ENCODE results near the gene ECE1.

ECE1 gene

DNA sequence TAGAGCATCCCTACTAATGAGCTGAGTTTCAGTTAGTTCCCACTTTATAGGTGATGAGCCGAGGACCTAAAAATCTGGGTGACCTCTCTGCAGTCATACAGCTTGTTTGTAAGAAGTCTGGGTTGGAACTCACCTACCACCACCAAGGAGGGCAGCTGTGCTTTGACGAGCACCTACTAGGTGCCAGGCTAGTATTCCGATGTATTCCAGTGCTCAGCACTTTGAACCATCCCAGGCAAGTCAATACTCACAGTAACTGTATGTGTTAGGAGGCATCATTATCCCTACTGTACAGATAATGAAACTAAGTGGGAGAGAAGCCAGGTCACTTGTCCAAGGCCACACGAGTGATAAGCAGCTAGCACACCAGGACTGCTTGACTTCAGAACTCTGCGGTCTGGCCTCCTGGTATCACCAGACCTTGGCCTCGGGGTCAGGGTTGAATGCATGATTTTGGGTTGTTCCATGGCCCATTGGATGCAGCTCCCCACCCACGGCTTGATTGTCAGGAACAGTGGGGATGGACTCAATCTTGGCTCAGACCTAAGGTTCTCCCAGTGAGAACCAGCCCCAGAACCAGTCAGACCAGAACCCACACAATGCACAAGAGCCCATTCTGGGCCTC lies 20.7 kb downstream of the ECE1 start:
- FAIRE-seq (no peak), DNase-seq (ENCODE audit: low spot score) (no peak)

DNA sequence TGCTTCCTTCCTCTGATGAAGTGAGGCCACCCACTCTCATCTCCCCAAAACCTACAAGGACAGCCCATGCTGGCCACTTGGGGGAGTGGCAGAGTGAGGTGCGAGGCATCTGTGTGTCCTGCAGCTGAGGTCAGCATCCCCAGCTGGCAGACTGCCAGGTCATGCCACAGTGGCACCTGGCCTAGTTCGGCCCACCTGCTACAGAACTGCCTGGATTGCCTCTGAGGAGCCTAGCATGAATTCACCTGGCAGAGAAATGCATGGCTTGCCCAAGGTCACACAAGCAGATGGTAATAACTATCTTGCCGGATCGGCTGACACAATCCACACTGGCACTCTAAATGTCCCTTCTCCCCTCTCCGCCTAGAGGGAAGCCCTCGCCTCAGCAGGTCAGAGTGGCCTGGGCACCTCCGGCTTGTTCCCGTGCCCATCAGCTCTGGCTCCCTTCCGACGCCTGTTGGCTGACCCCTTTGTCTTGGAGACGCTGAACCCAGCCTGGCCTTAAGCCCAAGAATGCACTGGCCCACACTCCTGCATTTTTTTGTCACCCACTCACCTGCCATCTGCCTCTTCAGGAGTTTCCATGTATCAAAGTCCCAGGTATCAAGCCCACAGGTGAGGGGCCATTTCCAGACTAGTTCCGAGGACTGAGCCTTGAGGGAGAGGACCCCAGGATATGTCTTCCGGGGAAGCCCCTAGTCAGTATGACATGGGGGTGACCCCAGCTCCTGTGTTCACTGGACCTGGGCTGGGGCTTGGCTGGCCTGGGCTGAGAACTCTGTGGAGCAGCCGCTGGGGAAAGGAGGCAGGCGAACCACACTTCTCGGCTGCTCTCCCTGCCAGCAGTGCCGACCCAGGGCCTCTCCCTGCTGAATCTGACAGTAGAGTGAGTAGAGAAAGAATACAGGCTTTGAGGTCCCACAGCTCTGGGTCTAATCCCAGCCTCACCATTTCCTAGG lies 21.7 kb downstream of the ECE1 start:
- DNase-seq (ENCODE audit: low spot score) = no peak
- no peak for FAIRE-seq

- FAIRE-seq = no peak
- no peak for DNase-seq (ENCODE audit: low spot score)
These were observed 22.8 kb downstream of the ECE1 start for GRCh38 chr1:21267191-21268077.

DNA sequence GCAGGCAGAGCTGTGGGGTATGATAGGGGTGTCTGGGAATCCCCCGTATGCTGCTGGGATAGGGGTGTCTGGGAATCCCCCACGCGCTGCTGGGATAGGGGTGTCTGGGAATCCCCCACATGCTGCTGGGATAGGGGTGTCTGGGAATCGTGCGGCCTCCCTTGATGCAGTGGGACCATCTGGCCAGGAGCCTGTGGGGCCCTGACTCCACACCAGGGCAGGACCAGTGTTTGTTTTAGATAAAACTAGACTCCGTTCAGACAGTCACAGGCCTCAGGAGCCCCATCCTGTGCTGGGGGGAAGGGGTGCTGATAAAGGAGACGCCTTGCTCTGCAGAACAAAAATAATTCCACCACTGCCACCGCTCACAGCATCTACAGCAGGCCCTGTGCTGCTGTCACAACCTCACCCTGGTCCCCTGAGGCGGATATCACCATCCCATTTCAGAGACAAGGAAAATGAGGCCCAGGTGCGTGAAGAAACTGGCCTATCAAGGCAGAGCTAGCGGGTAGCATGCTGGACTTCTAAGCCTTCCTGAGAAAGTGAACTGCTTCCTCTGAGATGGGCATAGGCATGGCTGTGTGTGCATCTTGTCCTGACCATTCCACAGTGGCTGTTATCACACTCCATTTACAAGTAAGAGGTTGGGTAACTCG lies 24.0 kb downstream of the ECE1 start:
- DNase-seq (ENCODE audit: low spot score) = no peak
- FAIRE-seq = no peak

DNA sequence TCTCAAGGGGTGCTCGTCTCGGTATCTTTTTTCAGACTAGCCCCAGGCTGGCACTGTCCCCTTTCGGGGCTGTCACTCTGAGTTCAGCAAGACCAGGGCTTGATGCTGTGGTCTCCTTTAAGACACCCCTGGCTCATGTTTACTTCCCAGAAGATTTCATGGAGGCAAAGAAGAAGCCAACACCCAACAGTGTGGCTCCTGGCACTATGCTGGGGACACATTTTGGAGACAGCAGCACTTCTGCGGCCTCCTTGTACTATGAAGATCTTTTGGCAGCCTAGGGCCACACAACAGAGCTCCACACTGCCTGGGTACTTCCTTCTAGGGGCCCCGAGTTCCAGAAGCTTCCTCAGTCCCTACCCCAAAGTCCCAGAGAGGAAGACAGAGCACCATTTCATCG lies 24.6 kb downstream of the ECE1 start:
- DNase-seq (ENCODE audit: low spot score) = no peak
- no peak for FAIRE-seq

- DNase-seq (ENCODE audit: low spot score) (no peak), FAIRE-seq (no peak)
These were observed 25.4 kb downstream of the ECE1 start for GRCh38 chr1:21264898-21265297.

DNA sequence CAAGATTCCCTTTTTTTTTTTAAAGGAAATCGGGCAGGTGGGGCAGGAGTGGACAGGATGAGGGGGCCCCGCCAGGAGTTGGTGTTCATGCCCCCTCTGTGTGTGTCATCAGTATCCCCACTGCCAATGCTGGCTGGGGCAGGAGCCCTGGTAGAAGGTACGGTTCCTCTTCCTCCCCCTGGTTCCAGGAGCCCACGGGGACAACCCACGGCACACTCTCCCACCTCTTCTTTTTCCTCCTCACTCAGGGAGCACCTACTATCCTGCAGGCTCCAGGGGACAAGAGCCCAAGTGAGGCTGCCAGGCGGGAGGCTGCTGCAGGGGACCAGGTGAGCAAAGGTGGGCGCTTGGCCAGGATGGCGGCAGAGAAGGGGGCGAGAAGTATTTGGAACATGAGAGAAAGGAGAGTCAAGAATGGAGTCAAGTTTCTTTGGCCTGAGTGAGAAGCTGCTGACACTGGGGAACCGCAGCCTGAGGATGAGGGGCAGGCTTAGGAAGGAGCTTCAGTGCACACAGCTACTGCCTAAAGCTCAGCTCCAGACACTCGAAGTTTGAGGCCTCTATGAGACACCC lies 26.5 kb downstream of the ECE1 start:
- DNase-seq (ENCODE audit: low spot score) = no peak
- no peak for FAIRE-seq

GRCh38 chr1:21263052-21263429 lies 27.2 kb downstream of the ECE1 start:
- FAIRE-seq (no peak), DNase-seq (ENCODE audit: low spot score) (no peak)

DNA sequence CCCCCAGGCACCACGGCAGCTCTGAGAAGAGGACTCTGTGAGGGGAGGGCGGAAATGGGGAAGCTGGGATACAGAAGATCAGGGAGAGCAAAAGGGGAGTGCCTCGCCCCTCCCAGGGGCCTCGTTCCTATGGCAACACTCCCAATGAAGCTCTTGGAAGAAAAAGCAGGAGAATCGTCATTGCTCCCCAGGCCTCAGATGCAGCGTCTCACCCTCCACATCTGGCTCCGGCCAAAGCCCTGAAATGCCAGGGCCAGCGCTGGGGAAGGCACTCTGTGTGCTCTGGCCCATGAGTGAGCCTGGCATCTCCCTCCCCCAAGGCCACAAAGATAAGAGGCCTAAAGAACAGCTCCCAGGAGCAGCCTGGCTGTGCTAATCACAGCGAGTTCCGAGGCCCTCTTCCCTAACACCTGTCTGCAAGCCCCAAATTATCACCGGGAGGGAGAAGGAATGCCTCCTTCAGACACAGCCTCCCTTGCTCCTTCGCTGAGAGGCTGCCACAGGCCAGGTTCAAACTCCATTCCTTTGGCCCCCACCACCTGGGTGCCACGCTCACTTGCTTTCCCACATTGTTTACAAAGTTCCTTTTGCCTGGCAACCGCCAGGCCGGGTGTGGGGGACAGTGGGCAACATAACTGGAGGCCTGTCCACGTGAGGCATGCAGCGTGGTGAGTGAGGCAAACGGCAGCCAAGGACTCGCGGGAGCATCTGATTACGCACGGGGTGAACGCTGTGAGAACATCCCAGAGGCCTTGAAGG lies 27.8 kb downstream of the ECE1 start:
- FAIRE-seq = peak; percentile 47

GRCh38 chr1:21261551-21262292 lies 28.5 kb downstream of the ECE1 start:
- FAIRE-seq = peak; percentile 80
- peak; percentile 94 for DNase-seq (ENCODE audit: low spot score)

More for the DNA sequence above, 27.8 kb downstream of the ECE1 start:
- DNase-seq (ENCODE audit: low spot score) = peak; percentile 85

DNA sequence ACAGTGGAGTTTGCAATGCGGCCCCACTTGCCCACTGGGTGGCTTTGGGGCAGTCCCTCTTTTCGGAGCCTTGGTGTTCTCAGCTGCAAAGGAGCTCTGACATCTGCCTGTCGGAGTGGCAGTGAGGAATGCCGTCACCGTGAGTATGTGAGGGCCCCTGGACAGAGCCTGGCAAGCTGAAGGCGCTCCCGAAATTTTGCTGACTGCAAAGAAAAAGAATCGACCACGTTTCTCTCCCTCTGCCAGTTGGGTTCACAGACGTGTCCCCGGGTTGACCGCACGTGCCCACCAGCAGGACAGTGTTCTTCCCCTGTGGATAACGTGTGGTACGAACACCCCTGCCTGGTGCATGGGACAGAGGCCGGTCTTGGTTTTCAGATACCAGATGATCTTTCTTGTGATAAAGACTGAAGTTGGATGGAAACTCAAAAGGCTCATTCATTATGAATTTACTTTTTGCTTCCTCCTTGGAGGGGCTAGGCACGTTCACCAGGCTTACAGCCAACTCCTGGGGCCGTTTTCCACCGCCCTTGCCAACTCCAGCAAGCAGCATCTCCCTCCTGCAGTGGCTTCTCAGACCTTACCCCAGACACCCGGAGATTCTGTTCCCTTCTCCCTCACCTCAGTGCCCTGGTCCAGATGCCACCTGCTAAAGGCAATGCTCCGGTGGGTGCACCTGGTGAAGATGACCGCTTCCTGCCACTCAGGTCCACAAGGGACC lies 29.7 kb downstream of the ECE1 start:
- FAIRE-seq (no peak), DNase-seq (ENCODE audit: low spot score) (no peak)

GRCh38 chr1:21259316-21260076 lies 30.8 kb downstream of the ECE1 start:
- no peak for DNase-seq (ENCODE audit: low spot score)
- FAIRE-seq = no peak

DNA sequence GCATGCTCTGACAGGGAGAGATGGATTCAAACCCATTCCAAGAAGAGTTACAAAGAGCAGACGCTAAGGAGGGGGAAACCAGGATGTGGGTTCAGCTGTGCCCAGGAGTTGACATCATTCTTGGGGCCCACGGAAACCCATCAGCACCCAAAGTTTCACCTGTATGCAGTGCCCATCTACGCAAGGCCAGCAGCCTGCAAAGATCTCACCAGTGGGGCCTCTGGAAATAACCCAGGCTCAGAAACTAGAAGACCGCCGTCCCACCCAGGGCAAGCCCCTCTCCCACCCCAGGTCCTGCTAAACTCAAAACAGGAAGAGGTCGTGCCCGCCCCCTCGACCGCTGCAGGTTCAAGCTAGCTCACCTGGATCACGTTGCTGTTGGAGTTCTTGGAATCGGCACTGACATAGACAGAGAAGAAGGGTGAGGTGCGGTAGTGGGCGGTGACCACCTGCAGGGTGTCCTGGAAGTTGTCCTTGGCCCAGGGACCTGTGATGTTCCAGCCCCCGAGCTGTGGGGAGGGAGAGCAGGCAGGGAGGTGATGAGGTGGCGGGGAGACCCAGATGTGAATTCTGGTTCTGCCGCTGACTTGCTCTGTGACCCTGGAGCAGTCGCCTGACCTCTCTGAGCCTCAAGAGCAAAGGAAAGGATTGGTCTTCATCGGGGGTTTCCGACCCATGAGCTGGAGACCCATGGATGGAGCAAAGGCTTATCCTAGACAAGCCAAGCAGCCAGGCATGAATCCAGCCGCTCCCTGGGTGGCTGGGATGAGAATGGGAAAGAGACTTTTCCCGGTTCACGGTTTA lies 31.7 kb downstream of the ECE1 start:
- DNase-seq (ENCODE audit: low spot score) (no peak), FAIRE-seq (no peak)

- FAIRE-seq (no peak), DNase-seq (ENCODE audit: low spot score) (no peak)
These were observed 32.7 kb downstream of the ECE1 start for GRCh38 chr1:21257431-21258135.

DNA sequence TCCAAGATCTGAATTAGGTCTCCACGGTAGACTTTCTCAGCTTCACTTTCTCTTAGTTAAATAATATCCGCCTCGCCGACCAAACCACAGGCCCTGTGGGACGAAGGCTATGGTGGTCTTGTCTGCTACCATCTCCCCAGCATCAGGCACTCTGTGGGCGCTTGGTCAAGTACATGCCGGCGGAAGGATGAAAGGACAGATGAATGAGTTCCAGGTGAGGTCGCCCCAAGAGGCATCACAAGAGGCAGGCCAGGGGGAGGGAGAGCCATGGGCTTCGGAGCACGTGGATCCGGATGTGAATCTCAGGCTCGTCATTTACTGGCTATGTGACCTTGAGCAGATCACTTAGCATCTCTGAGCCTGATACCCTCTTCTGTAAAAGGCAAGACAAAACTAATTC lies 33.5 kb downstream of the ECE1 start:
- no peak for FAIRE-seq
- no peak for DNase-seq (ENCODE audit: low spot score)

GRCh38 chr1:21255943-21256320 lies 34.3 kb downstream of the ECE1 start:
- no peak for DNase-seq (ENCODE audit: low spot score)
- FAIRE-seq = no peak
